Esophagus mucosa (tissue), 1 donor: ENCODE data around the gene SARNP. TPM values are rescaled to one million over a fixed set of nuclear protein-coding genes. Genes with fewer than 3 reads are reported as not detected.

Experiments used
- ATAC-seq: fragments of 200-7000 bp; cut with Tn5 transposase; one replicate; pipeline ENCODE4 v1.9.1; 2020
- total RNA-seq: library from RNA; stranded (reverse); gene quantifications from one replicate; pipeline ENCODE4 v1.2.4, GENCODE V29; 2023
- donor health status: DM: yes; HTN: yes; CAD: no.

Gene SARNP
- total RNA-seq, 1 donor from 2014 or later, result 47.6 TPM

- no peak for ATAC-seq
Measured at GRCh38 chr12:55739025-55739378, 78.5 kb downstream of the SARNP start.

GRCh38 chr12:55738123-55739024, 79.2 kb downstream of the SARNP start:
- ATAC-seq, result peak; percentile 61

GRCh38 chr12:55737581-55738122, 79.9 kb downstream of the SARNP start:
- peak; percentile 18 for ATAC-seq

GRCh38 chr12:55736780-55737580, 80.5 kb downstream of the SARNP start:
- ATAC-seq, result peak; percentile 59

GRCh38 chr12:55736076-55736475, 81.4 kb downstream of the SARNP start:
- ATAC-seq, result no peak

- no peak for ATAC-seq
Measured at GRCh38 chr12:55734595-55734994, 82.9 kb downstream of the SARNP start.

GRCh38 chr12:55733858-55734257, 83.7 kb downstream of the SARNP start:
- ATAC-seq, result no peak

GRCh38 chr12:55733021-55733555, 84.4 kb downstream of the SARNP start:
- no peak for ATAC-seq

GRCh38 chr12:55732288-55732687, 85.2 kb downstream of the SARNP start:
- ATAC-seq, result no peak

- peak; percentile 24 for ATAC-seq
Measured at GRCh38 chr12:55729819-55730818, 87.4 kb downstream of the SARNP start.

- peak; percentile 74 for ATAC-seq
Measured at GRCh38 chr12:55728939-55729818, 88.3 kb downstream of the SARNP start, which contains the start of gene CD63. TSS of gene CD63 (minus strand) at chr12:55729009. CDS start at chr12:55728341, 668 bp downstream.

- peak; percentile 24 for ATAC-seq
Measured at GRCh38 chr12:55728186-55728938, 89.2 kb downstream of the SARNP start.

GRCh38 chr12:55727643-55728185, 89.8 kb downstream of the SARNP start:
- ATAC-seq, result no peak

GRCh38 chr12:55726971-55727370, 90.6 kb downstream of the SARNP start:
- no peak for ATAC-seq

- ATAC-seq, result no peak
Measured at GRCh38 chr12:55725556-55725955, 92.0 kb downstream of the SARNP start.

- ATAC-seq, result no peak
Measured at GRCh38 chr12:55724940-55725309, 92.6 kb downstream of the SARNP start.

- no peak for ATAC-seq
Measured at GRCh38 chr12:55724226-55724939, 93.1 kb downstream of the SARNP start.

- no peak for ATAC-seq
Measured at GRCh38 chr12:55723516-55724225, 93.9 kb downstream of the SARNP start.
